HEK293 (cell line): ENCODE results near the gene RPL4.
A peak's percentile ranks its signal among the peaks of the same experiment; 100 is the strongest.

ENCODE experiments used
- CTCF ChIA-PET: fragments of 350-600 bp; formaldehyde crosslinking; extraction: SDS; loops from one replicate; lab custom pipeline; 2021; ENCODE audit warnings: antibody characterized with exemption; lab: Yijun Ruan, JAX
- POLR2A ChIA-PET: fragments of 300-600 bp; formaldehyde crosslinking; extraction: SDS; loops from one replicate; lab custom pipeline; 2020; ENCODE audit warnings: antibody characterized with exemption, inconsistent platforms; lab: Yijun Ruan, JAX
- H3K27ac ChIP-seq: fragments of 200-500 bp; sonication (Bioruptor generic); 2 replicates; pipeline ENCODE4 v1.5.1; 2014; ENCODE audit warnings: low read depth, low read length, control low read depth, inconsistent platforms; ENCODE audit errors: extremely low read depth
- H3K36me3 ChIP-seq, 2 experiments: fragments of 200-500 bp in 1 of 2; sonication (Bioruptor generic) in 1 of 2; 1 replicate in 1 of 2; 2 replicates in 1 of 2; pipeline ENCODE4 v1.5.1; 2014 to 2017; ENCODE audit warnings: inconsistent platforms in 2 of 2, low read length in 2 of 2; ENCODE audit not compliant: control insufficient read depth in 2 of 2, insufficient read depth in 1 of 2
- H3K4me1 ChIP-seq: fragments of 200-500 bp; sonication (Bioruptor generic); 2 replicates; pipeline ENCODE4 v1.5.1; 2014; ENCODE audit warnings: mild to moderate bottlenecking, low read length, inconsistent platforms; ENCODE audit not compliant: control insufficient read depth, insufficient read depth
- H3K4me3 ChIP-seq: 2 replicates; pipeline ENCODE4 v1.5.1; 2011; ENCODE audit warnings: low read depth, mild to moderate bottlenecking, control low read depth, low read length, moderate library complexity
- H3K9me3 ChIP-seq: fragments of 200-500 bp; sonication (Bioruptor generic); 2 replicates; pipeline ENCODE4 v1.5.1; 2014; ENCODE audit warnings: low read depth, low read length, inconsistent platforms; ENCODE audit not compliant: control insufficient read depth, insufficient read depth
- BCL11A ChIP-seq: fragments of 450-650 bp; formaldehyde crosslinking; IDR thresholded peaks from 2 replicates; pipeline ENCODE4 v1.5.1; 2016; ENCODE audit warnings: low read depth, missing biosample characterization, missing genetic modification characterization
- GLI4 ChIP-seq: fragments of 450-650 bp; formaldehyde crosslinking; IDR thresholded peaks from 2 replicates; pipeline ENCODE4 v1.5.1; 2016; ENCODE audit warnings: missing biosample characterization, missing genetic modification characterization
- GLIS1 ChIP-seq: fragments of 450-650 bp; formaldehyde crosslinking; IDR thresholded peaks from 2 replicates; pipeline ENCODE4 v1.5.1; 2016; ENCODE audit warnings: missing biosample characterization, missing genetic modification characterization
- GLIS2 ChIP-seq: fragments of 450-650 bp; formaldehyde crosslinking; IDR thresholded peaks from 2 replicates; pipeline ENCODE4 v1.5.1; 2016; ENCODE audit warnings: missing biosample characterization, missing genetic modification characterization
- IKZF3 ChIP-seq: fragments of 450-650 bp; IDR thresholded peaks from 2 replicates; pipeline ENCODE4 v1.5.0; 2018; ENCODE audit warnings: missing biosample characterization, mild to moderate bottlenecking, missing genetic modification characterization, moderate library complexity
- PRDM6 ChIP-seq: fragments of 450-650 bp; formaldehyde crosslinking; IDR thresholded peaks from 2 replicates; pipeline ENCODE4 v1.5.1; 2017; ENCODE audit warnings: missing biosample characterization, missing genetic modification characterization
- TRIM28 ChIP-seq: IDR thresholded peaks from 2 replicates; pipeline ENCODE4 v1.6.1; 2011; ENCODE audit warnings: low read length, control low read depth, borderline replicate concordance
- ZBTB21 ChIP-seq: fragments of 450-650 bp; formaldehyde crosslinking; IDR thresholded peaks from 2 replicates; pipeline ENCODE4 v1.5.1; 2017; ENCODE audit warnings: missing biosample characterization, missing genetic modification characterization
- ZEB2 ChIP-seq: fragments of 450-650 bp; formaldehyde crosslinking; IDR thresholded peaks from 2 replicates; pipeline ENCODE4 v1.5.1; 2016; ENCODE audit warnings: missing biosample characterization, missing genetic modification characterization
- ZFP37 ChIP-seq: fragments of 450-650 bp; formaldehyde crosslinking; IDR thresholded peaks from 2 replicates; pipeline ENCODE4 v1.5.1; 2016; ENCODE audit warnings: missing biosample characterization, missing genetic modification characterization
- ZFP41 ChIP-seq: fragments of 450-650 bp; formaldehyde crosslinking; IDR thresholded peaks from 2 replicates; pipeline ENCODE4 v1.5.1; 2016; ENCODE audit warnings: missing biosample characterization, missing genetic modification characterization, borderline replicate concordance
- ZFP69B ChIP-seq: fragments of 450-650 bp; formaldehyde crosslinking; IDR thresholded peaks from 2 replicates; pipeline ENCODE4 v1.5.1; 2016; ENCODE audit warnings: missing biosample characterization, missing genetic modification characterization
- ZNF112 ChIP-seq: fragments of 450-650 bp; formaldehyde crosslinking; IDR thresholded peaks from 2 replicates; pipeline ENCODE4 v1.5.0; 2017; ENCODE audit warnings: missing biosample characterization, missing genetic modification characterization
- ZNF202 ChIP-seq: fragments of 450-650 bp; formaldehyde crosslinking; IDR thresholded peaks from 2 replicates; pipeline ENCODE4 v1.5.1; 2016; ENCODE audit warnings: missing biosample characterization, missing genetic modification characterization, borderline replicate concordance
- ZNF214 ChIP-seq: fragments of 450-650 bp; formaldehyde crosslinking; IDR thresholded peaks from 2 replicates; pipeline ENCODE4 v1.5.1; 2017; ENCODE audit warnings: missing biosample characterization, mild to moderate bottlenecking, missing genetic modification characterization, borderline replicate concordance
- ZNF274 ChIP-seq, 2 experiments: fragments of 200-500 bp in 1 of 2; fragments of 450-650 bp in 1 of 2; sonication (Bioruptor generic) in 1 of 2; formaldehyde crosslinking in 1 of 2; IDR thresholded peaks; 2 replicates each; pipeline versions ENCODE4 v1.5.1 to v1.6.1; 2014 to 2016; ENCODE audit warnings: borderline replicate concordance in 1 of 2, inconsistent platforms in 1 of 2, low read length in 1 of 2, missing biosample characterization in 1 of 2, missing genetic modification characterization in 1 of 2
- ZNF311 ChIP-seq: fragments of 450-650 bp; formaldehyde crosslinking; IDR thresholded peaks from 2 replicates; pipeline ENCODE4 v1.5.1; 2017; ENCODE audit warnings: missing biosample characterization, missing genetic modification characterization, borderline replicate concordance
- ZNF335 ChIP-seq: fragments of 450-650 bp; formaldehyde crosslinking; conservative IDR thresholded peaks from 2 replicates; pipeline ENCODE4 v1.5.1; 2016; ENCODE audit warnings: missing biosample characterization, missing genetic modification characterization
- ZNF449 ChIP-seq: fragments of 450-650 bp; formaldehyde crosslinking; IDR thresholded peaks from 2 replicates; pipeline ENCODE4 v1.5.1; 2017; ENCODE audit warnings: missing biosample characterization, mild to moderate bottlenecking, missing genetic modification characterization, moderate library complexity
- ZNF529 ChIP-seq: fragments of 450-650 bp; formaldehyde crosslinking; IDR thresholded peaks from 2 replicates; pipeline ENCODE4 v1.5.1; 2017; ENCODE audit warnings: missing genetic modification characterization, missing biosample characterization; ENCODE audit not compliant: insufficient replicate concordance
- ZNF600 ChIP-seq: fragments of 450-650 bp; formaldehyde crosslinking; IDR thresholded peaks from 2 replicates; pipeline ENCODE4 v1.5.1; 2016; ENCODE audit warnings: missing biosample characterization, missing genetic modification characterization
- ZNF629 ChIP-seq: fragments of 450-650 bp; formaldehyde crosslinking; IDR thresholded peaks from 2 replicates; pipeline ENCODE4 v1.5.1; 2017; ENCODE audit warnings: missing biosample characterization, missing genetic modification characterization
- ZNF843 ChIP-seq: fragments of 450-650 bp; formaldehyde crosslinking; IDR thresholded peaks from 2 replicates; pipeline ENCODE4 v1.5.1; 2016; ENCODE audit warnings: missing biosample characterization, missing genetic modification characterization
- TF ChIP-seq, protein P1 (sequence below): fragments of 450-650 bp; formaldehyde crosslinking; IDR thresholded peaks from 2 replicates; pipeline ENCODE4 v1.5.1; 2016; ENCODE audit warnings: missing biosample characterization, missing genetic modification characterization
- TF ChIP-seq, protein P2 (sequence below): fragments of 450-650 bp; formaldehyde crosslinking; IDR thresholded peaks from 2 replicates; pipeline ENCODE4 v1.5.1; 2016; ENCODE audit warnings: missing biosample characterization, missing genetic modification characterization, low read depth

The RPL4 gene

GRCh38 chr15:66505818-66506217, 1.2 kb upstream of the RPL4 start (continued):
- TF ChIP-seq PRDM6 (tag by site-specific recombination) (no peak), ZNF311 (tag by site-specific recombination) (no peak), ZNF529 (no peak), ZFP69B (tag by site-specific recombination) (peak; percentile 50; the same call in 1 of the 2 replicates), ZNF449 (tag by site-specific recombination) (peak; percentile 88; the same call in 1 of the 2 replicates)

GRCh38 chr15:66505430-66505811, 766 bp upstream of the RPL4 start:
- TF ChIP-seq ZNF600 (tag by site-specific recombination) (peak; percentile 85), ZNF214 (no peak), ZNF629 (tag by site-specific recombination) (peak; percentile 45), ZFP41 (tag by site-specific recombination) (no peak), IKZF3 (tag by site-specific recombination) (peak; percentile 24; the same call in 1 of the 2 replicates), ZNF112 (tag by site-specific recombination) (no peak), TRIM28 (no peak), ZNF274 (IDR thresholded peaks at IDR 0.05; ENCODE audit: low read length) (no peak), ZNF274 (tag by site-specific recombination; IDR thresholded peaks at IDR 0.05; ENCODE audit: borderline replicate concordance) (no peak), ZNF202 (tag by site-specific recombination) (no peak), GLIS2 (tag by site-specific recombination) (peak; percentile 43; the same call in 1 of the 2 replicates), ZBTB21 (tag by site-specific recombination) (no peak), GLI4 (tag by site-specific recombination) (0 out of 2 replicates have a peak, but pooled peaks have one; percentile 14), ZNF843 (tag by site-specific recombination) (no peak), ZFP37 (0 out of 2 replicates have a peak, but pooled peaks have one; percentile 25), ZEB2 (peak; percentile 2; the same call in 1 of the 2 replicates), BCL11A (tag by site-specific recombination) (no peak), ZNF335 (tag by site-specific recombination) (peak; percentile 6; the same call in 1 of the 2 replicates), GLIS1 (peak; percentile 39; the same call in 1 of the 2 replicates)
- TF ChIP-seq, protein P1, sequence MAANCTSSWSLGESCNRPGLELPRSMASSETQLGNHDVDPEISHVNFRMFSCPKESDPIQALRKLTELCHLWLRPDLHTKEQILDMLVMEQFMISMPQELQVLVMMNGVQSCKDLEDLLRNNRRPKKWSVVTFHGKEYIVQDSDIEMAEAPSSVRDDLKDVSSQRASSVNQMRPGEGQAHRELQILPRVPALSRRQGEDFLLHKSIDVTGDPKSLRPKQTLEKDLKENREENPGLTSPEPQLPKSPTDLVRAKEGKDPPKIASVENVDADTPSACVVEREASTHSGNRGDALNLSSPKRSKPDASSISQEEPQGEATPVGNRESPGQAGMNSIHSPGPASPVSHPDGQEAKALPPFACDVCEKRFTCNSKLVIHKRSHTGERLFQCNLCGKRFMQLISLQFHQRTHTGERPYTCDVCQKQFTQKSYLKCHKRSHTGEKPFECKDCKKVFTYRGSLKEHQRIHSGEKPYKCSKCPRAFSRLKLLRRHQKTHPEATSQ: no peak
- TF ChIP-seq, protein P2, sequence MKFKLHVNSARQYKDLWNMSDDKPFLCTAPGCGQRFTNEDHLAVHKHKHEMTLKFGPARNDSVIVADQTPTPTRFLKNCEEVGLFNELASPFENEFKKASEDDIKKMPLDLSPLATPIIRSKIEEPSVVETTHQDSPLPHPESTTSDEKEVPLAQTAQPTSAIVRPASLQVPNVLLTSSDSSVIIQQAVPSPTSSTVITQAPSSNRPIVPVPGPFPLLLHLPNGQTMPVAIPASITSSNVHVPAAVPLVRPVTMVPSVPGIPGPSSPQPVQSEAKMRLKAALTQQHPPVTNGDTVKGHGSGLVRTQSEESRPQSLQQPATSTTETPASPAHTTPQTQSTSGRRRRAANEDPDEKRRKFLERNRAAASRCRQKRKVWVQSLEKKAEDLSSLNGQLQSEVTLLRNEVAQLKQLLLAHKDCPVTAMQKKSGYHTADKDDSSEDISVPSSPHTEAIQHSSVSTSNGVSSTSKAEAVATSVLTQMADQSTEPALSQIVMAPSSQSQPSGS (tag by site-specific recombination): peak; percentile 88
- TF ChIP-seq, all 188 proteins: peak for 10
- Histone ChIP-seq H3K4me1 (peaks cover 5% of the 10 kb centered on the region; the same call in 1 of the 2 replicates), H3K27ac (peak overlapping the region; percentile 86), H3K9me3 (no peaks in the 10 kb centered on the region), H3K4me3 (peak overlapping the region; percentile 76), H3K36me3 (peaks cover 36 to 44% of the 10 kb centered on the region in 2 experiments)
- ChIA-PET CTCF (interaction anchor here (0.5 to 3.0 kb wide), 5 partner anchors 7 to 866 kb away, joined by 3 to 23 read pairs (median 5); partner anchors contain the start of gene SNAPC5), POLR2A (interaction anchor here (0.5 to 1.9 kb wide), 16 partner anchors 10 to 1761 kb away, joined by 3 to 8 read pairs (median 3); partner anchors contain the start of genes MAP2K1 and SMAD6)
